HepG2 (cell line): ENCODE results near the gene SCYGR6. TPM values are rescaled to one million over a fixed set of nuclear protein-coding genes. Genes with fewer than 3 reads are reported as not detected.
A peak's percentile ranks its signal among the peaks of the same experiment; 100 is the strongest.

Experiments used
- ARNT2 ChIP-seq: sonication (generic); formaldehyde crosslinking; IDR thresholded peaks from 2 replicates; pipeline ENCODE4 v1.8.0; 2022; ENCODE audit warnings: mild to moderate bottlenecking, low read depth, missing genetic modification reagents, moderate library complexity
- PHF21A ChIP-seq: sonication (generic); formaldehyde crosslinking; IDR thresholded peaks from 2 replicates; pipeline ENCODE4 v1.5.0; 2020; ENCODE audit warnings: mild to moderate bottlenecking, missing genetic modification reagents
- PTBP1 ChIP-seq: fragments of 200-400 bp; formaldehyde crosslinking; IDR thresholded peaks from 2 replicates; pipeline ENCODE4 v1.6.1; 2018; ENCODE audit warnings: low read length, low read depth; ENCODE audit not compliant: poor library complexity, severe bottlenecking
- SIN3B ChIP-seq: fragments of 150-350 bp; IDR thresholded peaks from 2 replicates; pipeline ENCODE4 v1.6.1; 2014; ENCODE audit warnings: low read length
- polyA plus RNA-seq, 8 experiments: library from polyadenylated mRNA; depleted of rRNA in 3 of 8; stranded (reverse) in 7 of 8; unstranded in 1 of 8; fragments of >200 nt; fragmentation: Illumina TruSeq in 4 of 8; extraction: Trizol in 4 of 8; gene quantifications; 2 replicates each; pipeline versions ENCODE4 v1.2.1 to v1.2.3, GENCODE V29; 2011 to 2016; ENCODE audit warnings: low read depth in 4 of 8, missing spikeins in 1 of 8, mixed read lengths in 1 of 8; ENCODE audit not compliant: insufficient read depth in 1 of 8
- total RNA-seq, 5 experiments: library from RNA; depleted of rRNA; stranded (reverse); fragments of >200 nt; fragmentation: Illumina TruSeq; extraction: Trizol; gene quantifications; 2 replicates each; pipeline ENCODE4 v1.2.3, GENCODE V29; 2016; ENCODE audit warnings: low read depth in 1 of 5
- TF ChIP-seq, protein P1 (sequence below): sonication (generic); formaldehyde crosslinking; IDR thresholded peaks from 2 replicates; pipeline ENCODE4 v1.4.0; 2020; ENCODE audit warnings: missing genetic modification reagents, mild to moderate bottlenecking, borderline replicate concordance
- TF ChIP-seq, protein P2 (sequence below): sonication (generic); formaldehyde crosslinking; IDR thresholded peaks from 2 replicates; pipeline ENCODE4 v1.4.0; 2020; ENCODE audit warnings: missing genetic modification reagents
- TF ChIP-seq, protein P3 (sequence below): sonication (generic); formaldehyde crosslinking; IDR thresholded peaks from 2 replicates; pipeline ENCODE4 v1.5.1; 2020; ENCODE audit warnings: mild to moderate bottlenecking, missing genetic modification reagents, borderline replicate concordance
- TF ChIP-seq, protein P4 (sequence below): sonication (generic); formaldehyde crosslinking; IDR thresholded peaks from 2 replicates; pipeline ENCODE4 v1.5.0; 2020; ENCODE audit warnings: mild to moderate bottlenecking, missing genetic modification reagents, borderline replicate concordance
- TF ChIP-seq, protein P5 (sequence below): sonication (generic); formaldehyde crosslinking; IDR thresholded peaks from 2 replicates; pipeline ENCODE4 v1.4.0; 2020; ENCODE audit warnings: low read depth, mild to moderate bottlenecking, missing genetic modification reagents

Gene SCYGR6
- total and polyA plus RNA-seq, 2 of the 13 experiments (the other 11 are each of a cell fraction or from before 2014, with no cell fraction given): not detected

DNA sequence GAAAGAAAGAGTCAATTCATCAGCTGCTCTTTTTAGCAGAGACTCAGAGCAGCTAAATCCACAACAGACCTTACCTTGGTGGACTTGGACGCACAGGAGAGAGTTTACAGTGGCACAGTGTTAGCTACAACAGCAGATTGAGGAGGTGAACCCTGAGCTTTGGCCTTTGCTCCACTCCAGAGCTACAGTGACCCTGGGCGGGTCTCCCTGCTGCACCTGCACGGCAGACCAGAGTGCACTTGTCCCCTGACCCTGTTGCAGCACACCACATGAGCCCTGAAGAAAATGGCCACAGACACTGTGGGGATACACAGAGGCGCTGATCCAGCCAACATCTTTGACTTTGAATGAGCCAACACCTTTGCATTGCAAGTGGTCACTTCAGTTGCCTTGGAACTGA, 17.7 kb downstream of the SCYGR6 start (continued):
- TF ChIP-seq, protein P1, sequence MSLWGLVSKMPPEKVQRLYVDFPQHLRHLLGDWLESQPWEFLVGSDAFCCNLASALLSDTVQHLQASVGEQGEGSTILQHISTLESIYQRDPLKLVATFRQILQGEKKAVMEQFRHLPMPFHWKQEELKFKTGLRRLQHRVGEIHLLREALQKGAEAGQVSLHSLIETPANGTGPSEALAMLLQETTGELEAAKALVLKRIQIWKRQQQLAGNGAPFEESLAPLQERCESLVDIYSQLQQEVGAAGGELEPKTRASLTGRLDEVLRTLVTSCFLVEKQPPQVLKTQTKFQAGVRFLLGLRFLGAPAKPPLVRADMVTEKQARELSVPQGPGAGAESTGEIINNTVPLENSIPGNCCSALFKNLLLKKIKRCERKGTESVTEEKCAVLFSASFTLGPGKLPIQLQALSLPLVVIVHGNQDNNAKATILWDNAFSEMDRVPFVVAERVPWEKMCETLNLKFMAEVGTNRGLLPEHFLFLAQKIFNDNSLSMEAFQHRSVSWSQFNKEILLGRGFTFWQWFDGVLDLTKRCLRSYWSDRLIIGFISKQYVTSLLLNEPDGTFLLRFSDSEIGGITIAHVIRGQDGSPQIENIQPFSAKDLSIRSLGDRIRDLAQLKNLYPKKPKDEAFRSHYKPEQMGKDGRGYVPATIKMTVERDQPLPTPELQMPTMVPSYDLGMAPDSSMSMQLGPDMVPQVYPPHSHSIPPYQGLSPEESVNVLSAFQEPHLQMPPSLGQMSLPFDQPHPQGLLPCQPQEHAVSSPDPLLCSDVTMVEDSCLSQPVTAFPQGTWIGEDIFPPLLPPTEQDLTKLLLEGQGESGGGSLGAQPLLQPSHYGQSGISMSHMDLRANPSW (CRISPR knock-in tag): no peak
- TF ChIP-seq ARNT2 (no peak), SIN3B (no peak), PTBP1 (no peak), PHF21A (CRISPR knock-in tag) (peak; percentile 73)
- TF ChIP-seq, protein P2, sequence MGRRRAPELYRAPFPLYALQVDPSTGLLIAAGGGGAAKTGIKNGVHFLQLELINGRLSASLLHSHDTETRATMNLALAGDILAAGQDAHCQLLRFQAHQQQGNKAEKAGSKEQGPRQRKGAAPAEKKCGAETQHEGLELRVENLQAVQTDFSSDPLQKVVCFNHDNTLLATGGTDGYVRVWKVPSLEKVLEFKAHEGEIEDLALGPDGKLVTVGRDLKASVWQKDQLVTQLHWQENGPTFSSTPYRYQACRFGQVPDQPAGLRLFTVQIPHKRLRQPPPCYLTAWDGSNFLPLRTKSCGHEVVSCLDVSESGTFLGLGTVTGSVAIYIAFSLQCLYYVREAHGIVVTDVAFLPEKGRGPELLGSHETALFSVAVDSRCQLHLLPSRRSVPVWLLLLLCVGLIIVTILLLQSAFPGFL: no peak
- TF ChIP-seq, protein P3, sequence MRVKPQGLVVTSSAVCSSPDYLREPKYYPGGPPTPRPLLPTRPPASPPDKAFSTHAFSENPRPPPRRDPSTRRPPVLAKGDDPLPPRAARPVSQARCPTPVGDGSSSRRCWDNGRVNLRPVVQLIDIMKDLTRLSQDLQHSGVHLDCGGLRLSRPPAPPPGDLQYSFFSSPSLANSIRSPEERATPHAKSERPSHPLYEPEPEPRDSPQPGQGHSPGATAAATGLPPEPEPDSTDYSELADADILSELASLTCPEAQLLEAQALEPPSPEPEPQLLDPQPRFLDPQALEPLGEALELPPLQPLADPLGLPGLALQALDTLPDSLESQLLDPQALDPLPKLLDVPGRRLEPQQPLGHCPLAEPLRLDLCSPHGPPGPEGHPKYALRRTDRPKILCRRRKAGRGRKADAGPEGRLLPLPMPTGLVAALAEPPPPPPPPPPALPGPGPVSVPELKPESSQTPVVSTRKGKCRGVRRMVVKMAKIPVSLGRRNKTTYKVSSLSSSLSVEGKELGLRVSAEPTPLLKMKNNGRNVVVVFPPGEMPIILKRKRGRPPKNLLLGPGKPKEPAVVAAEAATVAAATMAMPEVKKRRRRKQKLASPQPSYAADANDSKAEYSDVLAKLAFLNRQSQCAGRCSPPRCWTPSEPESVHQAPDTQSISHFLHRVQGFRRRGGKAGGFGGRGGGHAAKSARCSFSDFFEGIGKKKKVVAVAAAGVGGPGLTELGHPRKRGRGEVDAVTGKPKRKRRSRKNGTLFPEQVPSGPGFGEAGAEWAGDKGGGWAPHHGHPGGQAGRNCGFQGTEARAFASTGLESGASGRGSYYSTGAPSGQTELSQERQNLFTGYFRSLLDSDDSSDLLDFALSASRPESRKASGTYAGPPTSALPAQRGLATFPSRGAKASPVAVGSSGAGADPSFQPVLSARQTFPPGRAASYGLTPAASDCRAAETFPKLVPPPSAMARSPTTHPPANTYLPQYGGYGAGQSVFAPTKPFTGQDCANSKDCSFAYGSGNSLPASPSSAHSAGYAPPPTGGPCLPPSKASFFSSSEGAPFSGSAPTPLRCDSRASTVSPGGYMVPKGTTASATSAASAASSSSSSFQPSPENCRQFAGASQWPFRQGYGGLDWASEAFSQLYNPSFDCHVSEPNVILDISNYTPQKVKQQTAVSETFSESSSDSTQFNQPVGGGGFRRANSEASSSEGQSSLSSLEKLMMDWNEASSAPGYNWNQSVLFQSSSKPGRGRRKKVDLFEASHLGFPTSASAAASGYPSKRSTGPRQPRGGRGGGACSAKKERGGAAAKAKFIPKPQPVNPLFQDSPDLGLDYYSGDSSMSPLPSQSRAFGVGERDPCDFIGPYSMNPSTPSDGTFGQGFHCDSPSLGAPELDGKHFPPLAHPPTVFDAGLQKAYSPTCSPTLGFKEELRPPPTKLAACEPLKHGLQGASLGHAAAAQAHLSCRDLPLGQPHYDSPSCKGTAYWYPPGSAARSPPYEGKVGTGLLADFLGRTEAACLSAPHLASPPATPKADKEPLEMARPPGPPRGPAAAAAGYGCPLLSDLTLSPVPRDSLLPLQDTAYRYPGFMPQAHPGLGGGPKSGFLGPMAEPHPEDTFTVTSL (CRISPR knock-in tag): peak; percentile 78
- TF ChIP-seq, protein P4, sequence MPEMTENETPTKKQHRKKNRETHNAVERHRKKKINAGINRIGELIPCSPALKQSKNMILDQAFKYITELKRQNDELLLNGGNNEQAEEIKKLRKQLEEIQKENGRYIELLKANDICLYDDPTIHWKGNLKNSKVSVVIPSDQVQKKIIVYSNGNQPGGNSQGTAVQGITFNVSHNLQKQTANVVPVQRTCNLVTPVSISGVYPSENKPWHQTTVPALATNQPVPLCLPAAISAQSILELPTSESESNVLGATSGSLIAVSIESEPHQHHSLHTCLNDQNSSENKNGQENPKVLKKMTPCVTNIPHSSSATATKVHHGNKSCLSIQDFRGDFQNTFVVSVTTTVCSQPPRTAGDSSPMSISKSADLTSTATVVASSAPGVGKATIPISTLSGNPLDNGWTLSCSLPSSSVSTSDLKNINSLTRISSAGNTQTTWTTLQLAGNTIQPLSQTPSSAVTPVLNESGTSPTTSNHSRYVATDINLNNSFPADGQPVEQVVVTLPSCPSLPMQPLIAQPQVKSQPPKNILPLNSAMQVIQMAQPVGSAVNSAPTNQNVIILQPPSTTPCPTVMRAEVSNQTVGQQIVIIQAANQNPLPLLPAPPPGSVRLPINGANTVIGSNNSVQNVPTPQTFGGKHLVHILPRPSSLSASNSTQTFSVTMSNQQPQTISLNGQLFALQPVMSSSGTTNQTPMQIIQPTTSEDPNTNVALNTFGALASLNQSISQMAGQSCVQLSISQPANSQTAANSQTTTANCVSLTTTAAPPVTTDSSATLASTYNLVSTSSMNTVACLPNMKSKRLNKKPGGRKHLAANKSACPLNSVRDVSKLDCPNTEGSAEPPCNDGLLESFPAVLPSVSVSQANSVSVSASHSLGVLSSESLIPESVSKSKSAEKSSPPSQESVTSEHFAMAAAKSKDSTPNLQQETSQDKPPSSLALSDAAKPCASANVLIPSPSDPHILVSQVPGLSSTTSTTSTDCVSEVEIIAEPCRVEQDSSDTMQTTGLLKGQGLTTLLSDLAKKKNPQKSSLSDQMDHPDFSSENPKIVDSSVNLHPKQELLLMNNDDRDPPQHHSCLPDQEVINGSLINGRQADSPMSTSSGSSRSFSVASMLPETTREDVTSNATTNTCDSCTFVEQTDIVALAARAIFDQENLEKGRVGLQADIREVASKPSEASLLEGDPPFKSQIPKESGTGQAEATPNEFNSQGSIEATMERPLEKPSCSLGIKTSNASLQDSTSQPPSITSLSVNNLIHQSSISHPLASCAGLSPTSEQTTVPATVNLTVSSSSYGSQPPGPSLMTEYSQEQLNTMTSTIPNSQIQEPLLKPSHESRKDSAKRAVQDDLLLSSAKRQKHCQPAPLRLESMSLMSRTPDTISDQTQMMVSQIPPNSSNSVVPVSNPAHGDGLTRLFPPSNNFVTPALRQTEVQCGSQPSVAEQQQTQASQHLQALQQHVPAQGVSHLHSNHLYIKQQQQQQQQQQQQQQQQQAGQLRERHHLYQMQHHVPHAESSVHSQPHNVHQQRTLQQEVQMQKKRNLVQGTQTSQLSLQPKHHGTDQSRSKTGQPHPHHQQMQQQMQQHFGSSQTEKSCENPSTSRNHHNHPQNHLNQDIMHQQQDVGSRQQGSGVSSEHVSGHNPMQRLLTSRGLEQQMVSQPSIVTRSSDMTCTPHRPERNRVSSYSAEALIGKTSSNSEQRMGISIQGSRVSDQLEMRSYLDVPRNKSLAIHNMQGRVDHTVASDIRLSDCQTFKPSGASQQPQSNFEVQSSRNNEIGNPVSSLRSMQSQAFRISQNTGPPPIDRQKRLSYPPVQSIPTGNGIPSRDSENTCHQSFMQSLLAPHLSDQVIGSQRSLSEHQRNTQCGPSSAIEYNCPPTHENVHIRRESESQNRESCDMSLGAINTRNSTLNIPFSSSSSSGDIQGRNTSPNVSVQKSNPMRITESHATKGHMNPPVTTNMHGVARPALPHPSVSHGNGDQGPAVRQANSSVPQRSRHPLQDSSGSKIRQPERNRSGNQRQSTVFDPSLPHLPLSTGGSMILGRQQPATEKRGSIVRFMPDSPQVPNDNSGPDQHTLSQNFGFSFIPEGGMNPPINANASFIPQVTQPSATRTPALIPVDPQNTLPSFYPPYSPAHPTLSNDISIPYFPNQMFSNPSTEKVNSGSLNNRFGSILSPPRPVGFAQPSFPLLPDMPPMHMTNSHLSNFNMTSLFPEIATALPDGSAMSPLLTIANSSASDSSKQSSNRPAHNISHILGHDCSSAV (CRISPR knock-in tag): no peak
- TF ChIP-seq, protein P5, sequence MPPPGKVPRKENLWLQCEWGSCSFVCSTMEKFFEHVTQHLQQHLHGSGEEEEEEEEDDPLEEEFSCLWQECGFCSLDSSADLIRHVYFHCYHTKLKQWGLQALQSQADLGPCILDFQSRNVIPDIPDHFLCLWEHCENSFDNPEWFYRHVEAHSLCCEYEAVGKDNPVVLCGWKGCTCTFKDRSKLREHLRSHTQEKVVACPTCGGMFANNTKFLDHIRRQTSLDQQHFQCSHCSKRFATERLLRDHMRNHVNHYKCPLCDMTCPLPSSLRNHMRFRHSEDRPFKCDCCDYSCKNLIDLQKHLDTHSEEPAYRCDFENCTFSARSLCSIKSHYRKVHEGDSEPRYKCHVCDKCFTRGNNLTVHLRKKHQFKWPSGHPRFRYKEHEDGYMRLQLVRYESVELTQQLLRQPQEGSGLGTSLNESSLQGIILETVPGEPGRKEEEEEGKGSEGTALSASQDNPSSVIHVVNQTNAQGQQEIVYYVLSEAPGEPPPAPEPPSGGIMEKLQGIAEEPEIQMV (CRISPR knock-in tag): 0 out of 2 replicates have a peak, but pooled peaks have one; percentile 46
